ENCODE data around the gene AUNIP. TPM values are rescaled to one million over a fixed set of nuclear protein-coding genes. Genes with fewer than 3 reads are reported as not detected.

AUNIP gene
- total RNA-seq, 1 donor from 2014 or later: 1.9 TPM

- peak overlapping the region; percentile 91 for H3K4me3 Mint-ChIP-seq (ENCODE audit: unreplicated experiment)
- peak overlapping the region; percentile 92 for H3K27ac Mint-ChIP-seq (ENCODE audit: unreplicated experiment)
- no peaks in the 10 kb centered on the region for H3K27me3 Mint-ChIP-seq (ENCODE audit: unreplicated experiment)
- TF ChIP-seq, protein P1, sequence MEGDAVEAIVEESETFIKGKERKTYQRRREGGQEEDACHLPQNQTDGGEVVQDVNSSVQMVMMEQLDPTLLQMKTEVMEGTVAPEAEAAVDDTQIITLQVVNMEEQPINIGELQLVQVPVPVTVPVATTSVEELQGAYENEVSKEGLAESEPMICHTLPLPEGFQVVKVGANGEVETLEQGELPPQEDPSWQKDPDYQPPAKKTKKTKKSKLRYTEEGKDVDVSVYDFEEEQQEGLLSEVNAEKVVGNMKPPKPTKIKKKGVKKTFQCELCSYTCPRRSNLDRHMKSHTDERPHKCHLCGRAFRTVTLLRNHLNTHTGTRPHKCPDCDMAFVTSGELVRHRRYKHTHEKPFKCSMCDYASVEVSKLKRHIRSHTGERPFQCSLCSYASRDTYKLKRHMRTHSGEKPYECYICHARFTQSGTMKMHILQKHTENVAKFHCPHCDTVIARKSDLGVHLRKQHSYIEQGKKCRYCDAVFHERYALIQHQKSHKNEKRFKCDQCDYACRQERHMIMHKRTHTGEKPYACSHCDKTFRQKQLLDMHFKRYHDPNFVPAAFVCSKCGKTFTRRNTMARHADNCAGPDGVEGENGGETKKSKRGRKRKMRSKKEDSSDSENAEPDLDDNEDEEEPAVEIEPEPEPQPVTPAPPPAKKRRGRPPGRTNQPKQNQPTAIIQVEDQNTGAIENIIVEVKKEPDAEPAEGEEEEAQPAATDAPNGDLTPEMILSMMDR (IDR thresholded peaks at IDR 0.05): no peak
- peaks cover 4% of the 10 kb centered on the region for H3K36me3 Mint-ChIP-seq (ENCODE audit: unreplicated experiment)
- H3K9me3 Mint-ChIP-seq (ENCODE audit: unreplicated experiment): no peaks in the 10 kb centered on the region
- H3K4me1 Mint-ChIP-seq (ENCODE audit: unreplicated experiment): peaks cover 34% of the 10 kb centered on the region
- DNase-seq (ENCODE audit: extremely low spot score, unreplicated experiment): no peak
Observed at GRCh38 chr1:25821630-25822091, 37.6 kb downstream of the AUNIP start.

GRCh38 chr1:25821112-25821476 is 38.2 kb downstream of the AUNIP start:
- Mint-ChIP-seq H3K27ac (ENCODE audit: unreplicated experiment) (peak overlapping the region; percentile 92), H3K4me1 (ENCODE audit: unreplicated experiment) (peaks cover 34% of the 10 kb centered on the region), H3K9me3 (ENCODE audit: unreplicated experiment) (no peaks in the 10 kb centered on the region), H3K36me3 (ENCODE audit: unreplicated experiment) (peaks cover 4% of the 10 kb centered on the region), H3K4me3 (ENCODE audit: unreplicated experiment) (peak overlapping the region; percentile 91), H3K27me3 (ENCODE audit: unreplicated experiment) (no peaks in the 10 kb centered on the region)
- DNase-seq (ENCODE audit: extremely low spot score, unreplicated experiment): no peak
- TF ChIP-seq, protein P1 (IDR thresholded peaks at IDR 0.05): no peak

GRCh38 chr1:25820247-25821111 is 38.8 kb downstream of the AUNIP start:
- peak overlapping the region; percentile 92 for H3K4me3 Mint-ChIP-seq (ENCODE audit: unreplicated experiment)
- peak overlapping the region; percentile 95 for H3K27ac Mint-ChIP-seq (ENCODE audit: unreplicated experiment)
- H3K4me1 Mint-ChIP-seq (ENCODE audit: unreplicated experiment): peaks cover 34% of the 10 kb centered on the region
- TF ChIP-seq, protein P1 (IDR thresholded peaks at IDR 0.05): no peak
- H3K36me3 Mint-ChIP-seq (ENCODE audit: unreplicated experiment): peaks cover 3% of the 10 kb centered on the region
- no peak for DNase-seq (ENCODE audit: extremely low spot score, unreplicated experiment)
- no peaks in the 10 kb centered on the region for H3K27me3 Mint-ChIP-seq (ENCODE audit: unreplicated experiment)
- no peaks in the 10 kb centered on the region for H3K9me3 Mint-ChIP-seq (ENCODE audit: unreplicated experiment)

GRCh38 chr1:25819491-25820246 is 39.6 kb downstream of the AUNIP start, which contains the start of gene MTFR1L:
TSS of gene MTFR1L (plus strand) at chr1:25819954. CDS start at chr1:25823105, 3,151 bp downstream.
- Mint-ChIP-seq H3K4me1 (ENCODE audit: unreplicated experiment) (peaks cover 34% of the 10 kb centered on the region), H3K9me3 (ENCODE audit: unreplicated experiment) (no peaks in the 10 kb centered on the region), H3K4me3 (ENCODE audit: unreplicated experiment) (peak within 1 kb of the TSS; percentile 92), H3K27me3 (ENCODE audit: unreplicated experiment) (no peaks in the 10 kb centered on the region), H3K27ac (ENCODE audit: unreplicated experiment) (peak within 1 kb of the TSS; percentile 95), H3K36me3 (ENCODE audit: unreplicated experiment) (peaks cover 3% of the 10 kb centered on the region)
- DNase-seq (ENCODE audit: extremely low spot score, unreplicated experiment): peak; percentile 92
- TF ChIP-seq, protein P1 (IDR thresholded peaks at IDR 0.05): no peak

GRCh38 chr1:25818569-25818968 is 40.7 kb downstream of the AUNIP start:
- Mint-ChIP-seq H3K36me3 (ENCODE audit: unreplicated experiment) (peaks cover 3% of the 10 kb centered on the region), H3K4me1 (ENCODE audit: unreplicated experiment) (peaks cover 34% of the 10 kb centered on the region), H3K4me3 (ENCODE audit: unreplicated experiment) (peak overlapping the region; percentile 92), H3K9me3 (ENCODE audit: unreplicated experiment) (no peaks in the 10 kb centered on the region), H3K27me3 (ENCODE audit: unreplicated experiment) (no peaks in the 10 kb centered on the region), H3K27ac (ENCODE audit: unreplicated experiment) (peak overlapping the region; percentile 95)
- no peak for DNase-seq (ENCODE audit: extremely low spot score, unreplicated experiment)
- TF ChIP-seq, protein P1 (IDR thresholded peaks at IDR 0.05): no peak
